Keratinocyte (primary cell): ENCODE measurements around the gene ERC1. TPM values are rescaled to one million over a fixed set of nuclear protein-coding genes. Genes with fewer than 3 reads are reported as not detected.

Source experiments
- DNase-seq: peaks from one replicate; pipeline ENCODE4 v3.0.0-alpha.2; 2011; ENCODE audit warnings: low read depth, missing footprints, low spot score
- FAIRE-seq: peaks from 2 replicates; lab custom pipeline; 2011; peaks lifted over from hg19 to GRCh38; lab: Jason Lieb, UNC
- H2AFZ ChIP-seq: 2 replicates; pipeline ENCODE4 v1.6.0; 2012; ENCODE audit warnings: low read length, control low read depth, inconsistent platforms; ENCODE audit not compliant: control insufficient read depth
- H3K27ac ChIP-seq: 2 replicates; pipeline ENCODE4 v1.5.1; 2011; ENCODE audit warnings: low read length; ENCODE audit not compliant: control insufficient read depth, insufficient read depth
- H3K27me3 ChIP-seq: 3 replicates; pipeline ENCODE4 v1.6.0; 2011; ENCODE audit warnings: low read length; ENCODE audit not compliant: control insufficient read depth, insufficient read depth; ENCODE audit errors: extremely low read depth
- H3K36me3 ChIP-seq, 2 experiments: 2 replicates in 1 of 2; 3 replicates in 1 of 2; pipeline ENCODE4 v1.5.1; 2011; ENCODE audit warnings: low read length in 2 of 2, mild to moderate bottlenecking in 1 of 2; ENCODE audit not compliant: control insufficient read depth in 2 of 2, insufficient read depth in 2 of 2; ENCODE audit errors: extremely low read depth in 1 of 2
- H3K4me1 ChIP-seq: 3 replicates; pipeline ENCODE4 v1.5.1; 2011; ENCODE audit warnings: low read length; ENCODE audit not compliant: control insufficient read depth, insufficient read depth; ENCODE audit errors: extremely low read depth
- H3K4me2 ChIP-seq: 3 replicates; pipeline ENCODE4 v1.6.0; 2011; ENCODE audit warnings: low read depth, low read length; ENCODE audit not compliant: control insufficient read depth, insufficient read depth; ENCODE audit errors: extremely low read depth
- H3K4me3 ChIP-seq, 3 experiments: fragments of 200-600 bp in 1 of 3; sonication (generic) in 1 of 3; 2 replicates in 2 of 3; 3 replicates in 1 of 3; pipeline ENCODE4 v1.5.1; 2011 to 2016; ENCODE audit warnings: low read length in 3 of 3, mild to moderate bottlenecking in 3 of 3, control low read depth in 2 of 3, inconsistent platforms in 1 of 3, low read depth in 1 of 3, mixed read lengths in 1 of 3, mixed run types in 1 of 3, moderate library complexity in 1 of 3; ENCODE audit not compliant: control insufficient read depth in 2 of 3, insufficient read depth in 2 of 3; ENCODE audit errors: extremely low read depth in 1 of 3
- H3K79me2 ChIP-seq: 2 replicates; pipeline ENCODE4 v1.6.0; 2012; ENCODE audit warnings: low read length; ENCODE audit not compliant: control insufficient read depth, insufficient read depth
- H3K9ac ChIP-seq: 3 replicates; pipeline ENCODE4 v1.6.0; 2011; ENCODE audit warnings: low read length; ENCODE audit not compliant: control insufficient read depth, insufficient read depth; ENCODE audit errors: extremely low read depth
- H3K9me1 ChIP-seq: 3 replicates; pipeline ENCODE4 v1.6.0; 2011; ENCODE audit warnings: low read length; ENCODE audit not compliant: control insufficient read depth, insufficient read depth; ENCODE audit errors: extremely low read depth
- H3K9me3 ChIP-seq: 2 replicates; pipeline ENCODE4 v1.5.1; 2012; ENCODE audit warnings: low read depth, low read length; ENCODE audit not compliant: control insufficient read depth
- H4K20me1 ChIP-seq: 3 replicates; pipeline ENCODE4 v1.6.0; 2011; ENCODE audit warnings: low read length; ENCODE audit not compliant: control insufficient read depth, insufficient read depth; ENCODE audit errors: extremely low read depth
- CTCF ChIP-seq, 3 experiments: IDR thresholded peaks in 1 of 3; conservative IDR thresholded peaks in 1 of 3; optimal IDR thresholded peaks in 1 of 3; 2 replicates in 2 of 3; 3 replicates in 1 of 3; pipeline versions ENCODE3 to v1.5.1; 2011; ENCODE audit warnings: low read length in 3 of 3, mild to moderate bottlenecking in 3 of 3, moderate library complexity in 2 of 3, control low read depth in 1 of 3, inconsistent platforms in 1 of 3; ENCODE audit not compliant: insufficient read depth in 2 of 3; ENCODE audit errors: extremely low read depth in 1 of 3
- EZH2 ChIP-seq: IDR thresholded peaks from one replicate; pipeline ENCODE4 v1.6.1; 2012; ENCODE audit warnings: inconsistent platforms, mild to moderate bottlenecking, low read length, moderate library complexity
- dilution Hi-C: fragments of 300-500 bp; cut with MboI; formaldehyde crosslinking; loops from one replicate; pipeline ENCODE4 v1.7.0; 2020; ENCODE audit warnings: low sequenced_read_pairs; ENCODE audit not compliant: extremely low pct_ligation_motif_present
- polyA plus RNA-seq, 5 experiments: library from polyadenylated mRNA; depleted of rRNA in 3 of 5; stranded (reverse) in 3 of 5; stranded (forward) in 1 of 5; unstranded in 1 of 5; fragments of >200 nt; gene quantifications; 1 replicate in 1 of 5; 2 replicates in 3 of 5; 3 replicates in 1 of 5; pipeline versions ENCODE4 v1.2.1 to v1.2.3, GENCODE V29; 2011 to 2012; ENCODE audit warnings: missing spikeins in 2 of 5, low read depth in 1 of 5, low replicate concordance in 1 of 5

ERC1 gene
- polyA plus RNA-seq, 1 donor (not counting 4 experiments of a cell fraction or from before 2014, with no cell fraction given), result 16.1 TPM

GRCh38 chr12:1277905-1278304, 286.9 kb downstream of the ERC1 start:
- Histone ChIP-seq H3K27me3 (no peaks in the 10 kb centered on the region), H3K4me3 (no peak overlapping the region), H4K20me1 (no peaks in the 10 kb centered on the region), H3K27ac (no peak overlapping the region), H3K4me2 (no peak overlapping the region), H3K36me3 (peaks cover 0 to under 1% of the 10 kb centered on the region in 2 experiments), H3K9ac (no peak overlapping the region), H3K9me3 (no peaks in the 10 kb centered on the region), H3K79me2 (no peaks in the 10 kb centered on the region), H3K4me1 (no peaks in the 10 kb centered on the region), H2AFZ (no peak overlapping the region), H3K9me1 (no peaks in the 10 kb centered on the region)
- DNase-seq (no peak), FAIRE-seq (no peak)
- dilution Hi-C loops, result no loop called here
- TF ChIP-seq EZH2 (no peak), CTCF (optimal IDR thresholded peaks at IDR 0.05 in 1 of 3, IDR thresholded peaks at IDR 0.05 in 1 of 3, conservative IDR thresholded peaks at IDR 0.05 in 1 of 3; ENCODE audit: extremely low read depth in 1 of 3, insufficient read depth in 2 of 3, low read length in 3 of 3) (no peak)

GRCh38 chr12:1279050-1279449, 288.0 kb downstream of the ERC1 start:
- Histone ChIP-seq H3K27ac (no peak overlapping the region), H3K9me3 (no peaks in the 10 kb centered on the region), H3K27me3 (no peaks in the 10 kb centered on the region), H2AFZ (no peak overlapping the region), H3K79me2 (no peaks in the 10 kb centered on the region), H3K36me3 (peaks cover 0 to 2% of the 10 kb centered on the region in 2 experiments), H3K4me1 (no peaks in the 10 kb centered on the region), H3K4me3 (no peak overlapping the region), H4K20me1 (no peaks in the 10 kb centered on the region), H3K4me2 (no peak overlapping the region), H3K9ac (no peak overlapping the region), H3K9me1 (no peaks in the 10 kb centered on the region)
- no peak for TF ChIP-seq EZH2
- TF ChIP-seq CTCF (optimal IDR thresholded peaks at IDR 0.05 in 1 of 3, IDR thresholded peaks at IDR 0.05 in 1 of 3, conservative IDR thresholded peaks at IDR 0.05 in 1 of 3; ENCODE audit: extremely low read depth in 1 of 3, insufficient read depth in 2 of 3, low read length in 3 of 3), result no peak
- FAIRE-seq (no peak), DNase-seq (no peak)
- dilution Hi-C loops, result no loop called here
